HG03457 (cell line): ENCODE data around the gene TMEM150A.
"Not testable (repeated sequence)": the region's sequence is repeated elsewhere in the genome, so short reads cannot be mapped to it uniquely, and the experiment has no call there.

Experiments
- ATAC-seq: cut with Tn5 transposase; IDR thresholded peaks from one replicate; pipeline ENCODE4 v1.9.1; 2021; ENCODE audit warnings: moderate number of reproducible peaks; ENCODE audit not compliant: unreplicated experiment

TMEM150A gene

GRCh38 chr2:85577386-85578242 is 24.9 kb downstream of the TMEM150A start, which contains the start of gene VAMP8:
Gene VAMP8, plus strand, starts transcription at chr2:85577586. Its CDS starts 61 bp downstream, at chr2:85577647.
- ATAC-seq, result no peak

- ATAC-seq, result no peak
Observed at GRCh38 chr2:85577063-85577385, 25.5 kb downstream of the TMEM150A start.

- ATAC-seq, result no peak
Observed at GRCh38 chr2:85575739-85576138, 26.8 kb downstream of the TMEM150A start.

GRCh38 chr2:85566265-85566664 is 36.2 kb downstream of the TMEM150A start:
- ATAC-seq, result no peak

GRCh38 chr2:85564144-85564563 is 38.3 kb downstream of the TMEM150A start:
- ATAC-seq, result no peak

GRCh38 chr2:85561280-85562212 is 41.0 kb downstream of the TMEM150A start, which contains the start of gene GGCX:
Gene GGCX, minus strand, starts transcription at chr2:85561493. Its CDS starts 65 bp downstream, at chr2:85561428.
- peak; percentile 75 for ATAC-seq

- ATAC-seq, result no peak
Observed at GRCh38 chr2:85560812-85561279, 41.7 kb downstream of the TMEM150A start.

GRCh38 chr2:85560403-85560726 is 42.1 kb downstream of the TMEM150A start:
- not testable (repeated sequence) for ATAC-seq

GRCh38 chr2:85558160-85558559 is 44.3 kb downstream of the TMEM150A start:
- ATAC-seq, result no peak

- ATAC-seq, result no peak
Observed at GRCh38 chr2:85557130-85557529, 45.4 kb downstream of the TMEM150A start.

GRCh38 chr2:85554980-85555612 is 47.4 kb downstream of the TMEM150A start:
- no peak for ATAC-seq

GRCh38 chr2:85553184-85553583 is 49.3 kb downstream of the TMEM150A start:
- ATAC-seq, result no peak

- peak; percentile 53 for ATAC-seq
Observed at GRCh38 chr2:85551698-85552678, 50.5 kb downstream of the TMEM150A start.

- no peak for ATAC-seq
Observed at GRCh38 chr2:85550486-85550885, 52.0 kb downstream of the TMEM150A start.

- no peak for ATAC-seq
Observed at GRCh38 chr2:85549826-85550225, 52.7 kb downstream of the TMEM150A start.

- ATAC-seq, result no peak
Observed at GRCh38 chr2:85549095-85549494, 53.4 kb downstream of the TMEM150A start.

GRCh38 chr2:85548608-85548900 is 53.9 kb downstream of the TMEM150A start:
- ATAC-seq, result no peak
